Measurements from ENCODE around the gene MLF2.
A peak's percentile ranks its signal among the peaks of the same experiment; 100 is the strongest.

MLF2 gene

GRCh38 chr12:6753772-6754356, 923 bp upstream of the MLF2 start:
- no peak for DNase-seq (ENCODE audit: low read depth)
- no peak overlapping the region for H3K4me3 ChIP-seq (ENCODE audit: low read depth, low read length)
- TF ChIP-seq CTCF (conservative IDR thresholded peaks at IDR 0.05; ENCODE audit: low read depth, low read length) = peak; percentile 96

GRCh38 chr12:6752167-6752920, 597 bp downstream of the MLF2 start:
- TF ChIP-seq CTCF (conservative IDR thresholded peaks at IDR 0.05; ENCODE audit: low read depth, low read length) = peak; percentile 71
- peak; percentile 63 for DNase-seq (ENCODE audit: low read depth)

GRCh38 chr12:6751767-6752166, 1.2 kb downstream of the MLF2 start:
- TF ChIP-seq CTCF (conservative IDR thresholded peaks at IDR 0.05; ENCODE audit: low read depth, low read length) = no peak
- DNase-seq (ENCODE audit: low read depth) = no peak
- peak overlapping the region; percentile 97 for H3K4me3 ChIP-seq (ENCODE audit: low read depth, low read length)

More at GRCh38 chr12:6752167-6752920, 597 bp downstream of the MLF2 start:
- peak overlapping the region; percentile 97 for H3K4me3 ChIP-seq (ENCODE audit: low read depth, low read length)

- no peak overlapping the region for H3K4me3 ChIP-seq (ENCODE audit: low read depth, low read length)
Observed at GRCh38 chr12:6750506-6750905, 2.4 kb downstream of the MLF2 start.

GRCh38 chr12:6748761-6749160, 4.2 kb downstream of the MLF2 start:
- H3K4me3 ChIP-seq (ENCODE audit: low read depth, low read length) = no peak overlapping the region
- no peak for TF ChIP-seq CTCF (conservative IDR thresholded peaks at IDR 0.05; ENCODE audit: low read depth, low read length)
- no peak for DNase-seq (ENCODE audit: low read depth)

More at GRCh38 chr12:6750506-6750905, 2.4 kb downstream of the MLF2 start:
- TF ChIP-seq CTCF (conservative IDR thresholded peaks at IDR 0.05; ENCODE audit: low read depth, low read length) = no peak
- no peak for DNase-seq (ENCODE audit: low read depth)

- no peak overlapping the region for H3K4me3 ChIP-seq (ENCODE audit: low read depth, low read length)
- no peak for TF ChIP-seq CTCF (conservative IDR thresholded peaks at IDR 0.05; ENCODE audit: low read depth, low read length)
- no peak for DNase-seq (ENCODE audit: low read depth)
Observed at GRCh38 chr12:6747216-6747615, 5.7 kb downstream of the MLF2 start.
